GM19397 (cell line): Measurements from ENCODE around the gene CYTH3.
"Not testable (repeated sequence)": the region's sequence is repeated elsewhere in the genome, so short reads cannot be mapped to it uniquely, and the experiment has no call there.

Experiments used
- ATAC-seq: cut with Tn5 transposase; IDR thresholded peaks from one replicate; pipeline ENCODE4 v1.9.1; 2021; ENCODE audit warnings: mild to moderate bottlenecking, moderate library complexity; ENCODE audit not compliant: unreplicated experiment

CYTH3 gene

DNA sequence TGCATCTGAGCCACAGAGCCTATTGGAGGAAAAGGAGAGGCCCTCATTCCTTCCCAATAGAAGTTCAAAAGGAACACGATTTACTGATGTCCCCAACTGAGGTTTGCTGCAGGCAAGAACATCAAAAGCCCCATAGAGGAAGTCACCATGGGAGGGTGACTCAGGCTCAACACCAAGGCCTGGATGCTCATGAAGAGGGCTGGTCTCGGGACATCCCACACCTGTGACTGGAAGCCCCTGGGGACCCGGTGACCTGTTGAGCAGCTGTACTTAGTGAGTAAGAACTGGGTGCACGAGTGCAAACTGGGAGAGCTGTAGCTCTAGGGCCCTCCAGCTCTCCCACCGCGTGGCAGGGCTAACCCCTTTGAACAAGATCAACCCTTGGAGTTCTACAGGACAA lies 38.0 kb downstream of the CYTH3 start:
- ATAC-seq: no peak

DNA sequence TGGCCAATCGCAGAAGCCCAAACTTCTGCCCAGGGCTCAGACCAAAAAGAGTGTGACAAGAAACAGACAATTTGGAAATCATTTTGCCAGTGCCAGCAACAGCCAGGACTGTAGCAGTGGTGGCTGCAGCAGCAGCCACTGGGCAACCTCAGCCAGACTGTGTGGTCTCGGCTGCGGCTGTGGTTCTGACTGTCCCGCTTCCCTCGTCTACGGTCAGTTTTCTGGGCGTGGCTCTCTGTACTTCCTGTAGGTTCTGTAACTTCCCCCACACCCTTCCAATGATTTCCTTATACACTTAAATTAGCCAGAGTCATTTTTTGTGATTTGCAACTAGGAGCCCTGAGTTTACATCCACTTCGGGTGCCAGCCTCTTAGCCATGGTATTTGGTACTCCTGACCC lies 39.9 kb downstream of the CYTH3 start:
- no peak for ATAC-seq

DNA sequence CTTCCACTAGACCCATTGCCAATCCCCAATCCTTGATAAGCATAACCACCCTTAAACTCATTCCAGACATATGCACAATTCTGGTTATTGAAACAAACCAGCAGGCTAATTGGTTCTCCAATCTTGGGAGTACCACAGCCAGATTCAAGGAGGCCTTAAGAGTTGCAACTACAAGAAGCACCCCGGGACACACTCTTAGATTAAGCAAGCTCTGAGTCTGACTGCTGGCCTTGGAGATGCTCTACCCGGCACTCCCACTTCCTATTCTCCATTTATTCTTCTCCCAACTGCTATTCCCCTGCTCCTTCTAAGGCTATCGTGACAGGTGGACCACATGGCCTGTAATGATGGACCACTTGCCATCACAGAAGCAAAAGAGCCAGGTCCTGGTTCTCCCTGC lies 40.3 kb downstream of the CYTH3 start:
- ATAC-seq: no peak

DNA sequence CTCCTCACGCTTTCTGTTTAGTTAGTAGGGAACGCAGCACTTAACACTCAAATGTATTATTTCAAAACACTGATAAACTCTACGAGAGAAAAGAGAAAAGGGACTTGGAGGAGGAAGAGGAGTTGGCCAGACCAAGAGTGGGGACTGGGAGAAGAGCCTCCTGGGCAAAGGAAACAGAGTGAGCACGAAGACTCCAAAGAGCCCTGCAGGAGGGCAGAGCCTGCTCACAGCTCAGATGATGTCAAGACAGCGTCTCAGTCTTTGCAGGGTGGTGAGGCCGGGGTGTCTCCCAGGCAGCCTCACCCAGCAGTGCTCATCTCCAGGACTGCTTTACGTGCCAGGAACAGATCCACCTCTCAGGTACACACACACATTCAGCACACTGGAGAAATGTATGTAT lies 41.2 kb downstream of the CYTH3 start:
- ATAC-seq: no peak

DNA sequence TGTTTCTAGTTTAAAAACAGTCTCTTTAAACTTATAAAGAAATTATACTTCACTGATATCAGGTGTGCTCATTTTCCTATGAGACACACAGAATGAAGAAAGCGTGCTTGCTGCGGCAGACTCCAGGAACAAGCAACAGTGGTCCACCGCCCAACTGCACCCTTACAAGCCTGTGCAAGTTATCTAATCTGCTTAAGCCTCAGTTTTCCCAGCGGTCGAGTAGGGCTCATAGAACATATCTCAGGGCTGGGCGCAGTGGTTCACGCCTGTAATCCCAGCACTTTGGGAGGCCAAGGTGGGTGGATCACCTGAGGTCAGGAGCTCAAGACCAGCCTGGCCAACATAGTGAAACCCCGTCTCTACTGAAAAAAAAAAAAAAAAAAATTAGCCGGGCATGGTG lies 43.1 kb downstream of the CYTH3 start:
- ATAC-seq: not testable (repeated sequence)

DNA sequence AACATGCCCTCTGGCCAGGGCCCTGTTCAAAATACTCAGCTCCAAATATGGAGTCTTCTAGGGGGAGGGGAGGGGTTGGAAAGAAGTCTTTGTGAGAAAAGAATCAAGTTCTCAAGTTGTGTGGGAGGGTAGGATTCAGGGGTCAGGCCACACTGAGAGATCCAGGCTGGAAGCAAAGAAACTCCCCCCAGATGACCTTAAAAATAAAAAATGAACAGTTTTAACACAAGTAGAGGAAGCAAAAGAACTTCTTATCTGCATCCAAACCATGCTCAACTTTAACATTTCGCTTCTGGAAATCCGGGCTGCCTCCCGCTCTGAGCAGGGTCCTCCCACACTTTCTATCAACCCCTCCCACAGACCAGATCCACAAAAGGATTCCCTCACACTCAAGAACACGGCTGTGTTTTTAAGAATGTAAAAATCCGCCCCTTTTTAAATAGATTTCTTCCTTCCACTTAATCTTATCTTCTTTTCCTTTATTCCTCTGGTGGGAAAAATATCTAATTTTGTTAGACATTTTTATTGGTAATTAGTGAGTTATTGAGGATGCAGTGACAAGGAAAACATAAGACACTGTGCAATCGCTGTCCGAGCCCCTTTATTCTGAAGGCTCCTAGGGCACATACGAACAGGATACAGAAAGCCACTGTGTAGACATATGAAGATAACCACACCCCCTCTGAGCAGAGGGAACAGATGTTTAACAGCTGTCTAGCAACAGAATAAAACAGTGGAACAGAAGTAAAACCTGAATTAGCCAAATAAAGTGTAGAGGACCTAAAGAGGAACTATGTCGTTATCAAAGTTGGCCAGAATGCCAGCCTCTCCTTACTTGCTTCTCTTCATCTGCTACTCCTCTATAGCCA lies 43.8 kb downstream of the CYTH3 start:
- no peak for ATAC-seq

DNA sequence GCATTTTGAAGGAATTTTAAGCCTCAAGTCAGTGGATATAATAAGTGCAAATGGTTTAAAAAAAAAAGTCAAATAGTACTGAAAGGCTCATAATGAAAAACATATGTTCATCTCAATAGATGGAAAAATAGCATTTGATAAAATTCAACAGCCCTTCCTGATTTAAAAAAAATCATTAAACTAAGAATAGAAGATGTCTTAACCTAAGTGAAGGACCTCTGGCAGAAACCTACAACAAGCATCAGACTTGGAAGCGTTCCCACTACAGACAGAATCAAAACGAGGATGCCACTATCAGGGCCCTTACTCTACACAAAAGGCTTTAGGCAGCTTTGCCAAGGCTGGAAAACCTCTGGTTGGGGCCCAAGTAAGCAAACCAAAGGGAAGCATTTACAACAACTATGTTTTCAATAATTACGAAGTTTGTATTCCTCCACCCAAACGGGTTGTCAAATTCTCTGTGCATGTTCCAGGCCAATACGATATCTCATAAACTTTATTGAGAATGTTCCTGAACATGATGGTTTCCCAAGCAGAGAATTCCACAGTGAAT lies 45.1 kb downstream of the CYTH3 start:
- no peak for ATAC-seq

DNA sequence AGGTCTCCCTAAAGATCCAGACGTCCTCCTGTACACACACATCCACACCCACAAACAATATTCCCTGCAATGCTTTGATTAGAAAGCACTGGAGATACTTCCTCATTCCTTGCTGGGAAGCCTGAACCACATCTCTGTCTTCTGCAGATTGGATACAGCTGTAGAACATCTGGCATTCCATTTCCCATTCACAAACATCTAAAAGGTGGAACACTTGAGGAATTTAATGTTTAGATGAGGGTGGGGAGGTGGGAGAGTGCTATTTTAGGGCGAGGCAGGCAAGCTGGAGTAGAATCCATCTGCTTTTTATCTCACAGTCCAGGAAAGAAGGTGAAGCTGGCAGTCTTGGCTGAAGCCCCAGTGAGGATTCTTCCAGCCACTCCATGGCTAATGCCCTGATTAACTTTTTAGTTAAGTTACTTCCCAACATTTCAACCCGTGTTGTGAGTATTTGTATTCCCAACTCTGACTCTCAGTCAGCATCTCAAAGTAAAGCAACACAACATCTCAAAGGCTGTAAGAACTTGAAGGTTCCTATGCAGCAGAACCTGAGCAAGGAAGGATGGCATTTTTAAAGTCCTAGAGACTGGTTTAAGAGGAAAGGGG lies 46.1 kb downstream of the CYTH3 start:
- no peak for ATAC-seq

DNA sequence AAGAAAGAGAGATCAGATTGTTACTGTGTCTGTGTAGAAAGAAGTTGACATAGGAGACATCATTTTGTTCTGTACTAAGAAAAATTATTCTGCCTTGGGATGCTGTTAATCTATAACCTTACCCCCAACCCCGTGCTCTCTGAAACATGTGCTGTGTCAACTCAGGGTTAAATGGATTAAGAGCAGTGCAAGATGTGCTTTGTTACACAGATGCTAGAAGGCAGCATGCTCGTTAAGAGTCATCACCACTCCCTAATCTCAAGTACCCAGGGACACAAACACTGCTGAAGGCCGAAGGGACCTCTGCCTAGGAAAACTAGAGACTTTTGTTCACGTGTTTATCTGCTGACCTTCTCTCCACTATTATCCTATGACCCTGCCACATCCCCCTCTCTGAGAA lies 49.0 kb downstream of the CYTH3 start:
- not testable (repeated sequence) for ATAC-seq

DNA sequence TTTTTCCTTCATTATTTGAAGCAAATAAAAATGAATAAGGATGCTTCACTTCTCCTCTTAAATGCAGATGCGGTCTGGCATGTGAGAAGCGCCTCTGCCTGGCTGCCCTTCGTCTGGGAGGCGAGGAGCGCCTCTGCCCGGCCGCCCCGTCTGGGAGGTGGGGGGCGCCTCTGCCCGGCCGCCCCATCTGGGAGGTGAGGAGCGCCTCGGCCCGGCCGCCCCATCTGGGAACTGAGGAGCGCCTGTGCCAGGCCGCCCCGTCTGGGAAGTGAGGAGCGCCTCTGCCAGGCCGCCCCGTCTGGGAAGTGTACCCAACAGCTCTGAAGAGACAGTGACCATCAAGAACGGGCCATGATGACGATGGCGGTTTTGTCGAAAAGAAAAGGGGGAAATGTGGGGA lies 49.4 kb downstream of the CYTH3 start:
- not testable (repeated sequence) for ATAC-seq

DNA sequence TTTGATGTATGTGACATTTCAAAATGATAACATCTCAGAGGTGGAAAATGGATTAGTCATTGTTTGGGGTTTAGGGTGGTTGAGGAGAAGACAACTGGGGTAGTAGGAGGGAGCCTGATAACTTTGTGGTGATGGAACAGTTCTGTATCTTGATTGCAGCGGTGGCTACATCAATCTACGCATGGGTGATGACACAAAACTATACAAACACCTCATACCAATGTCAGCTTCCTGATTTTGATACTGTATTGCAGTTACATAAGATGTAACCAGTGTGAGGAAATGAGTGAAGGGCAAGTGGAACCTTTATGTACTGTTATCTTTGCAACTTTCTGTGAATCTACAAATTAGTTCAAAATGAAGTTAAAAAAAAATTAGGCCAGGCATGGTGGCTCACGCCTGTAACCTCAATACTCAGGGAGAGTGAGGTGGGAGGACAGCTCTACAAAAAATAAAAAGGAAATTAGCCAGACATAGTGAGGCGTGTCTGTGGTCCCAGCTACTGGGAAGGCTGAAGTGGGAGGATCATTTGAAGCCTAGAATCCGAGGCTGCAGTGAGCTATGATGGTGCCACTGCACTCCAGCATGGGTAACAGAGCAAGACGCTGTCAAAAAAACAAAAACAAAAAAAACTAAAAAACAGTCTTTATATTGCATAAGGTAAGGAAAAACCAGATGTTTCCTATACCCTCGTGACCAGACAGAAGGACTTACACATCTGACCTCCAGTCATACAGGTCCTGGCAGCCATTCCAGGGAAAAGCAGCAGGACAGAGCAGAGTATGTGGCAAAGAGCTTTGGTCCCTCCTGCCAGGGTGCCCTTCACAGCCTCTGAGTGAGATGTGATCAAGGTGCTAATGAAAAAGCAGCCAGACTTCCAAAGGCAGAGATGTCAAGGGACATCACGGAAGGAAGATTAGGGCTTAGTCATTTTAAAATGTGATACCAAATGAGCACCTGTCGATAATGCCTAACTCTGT lies 50.8 kb downstream of the CYTH3 start:
- ATAC-seq: no peak

DNA sequence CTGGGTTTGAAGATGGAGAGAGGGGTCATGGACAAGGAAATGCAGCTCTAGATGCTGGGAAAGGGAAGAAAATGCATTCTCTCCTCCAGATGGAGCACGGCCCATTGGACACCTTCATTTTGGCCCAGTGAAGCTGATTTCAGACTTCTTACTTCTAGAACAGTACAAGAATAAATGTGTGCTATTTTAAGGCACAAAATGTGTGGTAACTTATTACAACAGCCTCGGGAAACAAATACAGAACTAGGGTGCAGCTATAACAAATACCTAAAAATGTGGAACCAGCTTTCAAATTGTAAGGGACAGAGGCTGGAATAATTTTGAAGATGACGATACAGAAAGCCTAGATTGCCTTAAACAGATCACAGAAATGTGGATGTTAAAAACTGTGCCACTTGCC lies 54.1 kb downstream of the CYTH3 start:
- no peak for ATAC-seq

DNA sequence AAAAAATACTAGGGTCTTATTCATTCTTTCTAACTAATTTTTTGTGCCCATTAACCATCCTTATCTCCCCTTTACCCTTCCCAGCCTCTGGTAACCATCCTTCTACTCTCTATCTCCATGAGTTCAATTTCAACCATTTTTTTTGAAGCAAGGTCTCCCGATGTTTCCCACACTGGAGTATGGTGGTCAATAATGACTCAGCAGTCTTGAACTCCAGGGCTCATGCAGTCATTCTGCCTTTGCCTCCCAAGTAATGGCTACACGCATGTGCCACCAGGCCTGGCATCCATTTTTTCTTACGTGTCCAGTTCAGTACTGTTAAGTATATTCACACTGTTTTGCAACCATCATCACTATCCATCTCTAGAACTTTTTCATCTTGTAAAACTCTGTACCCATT lies 60.4 kb downstream of the CYTH3 start:
- no peak for ATAC-seq

DNA sequence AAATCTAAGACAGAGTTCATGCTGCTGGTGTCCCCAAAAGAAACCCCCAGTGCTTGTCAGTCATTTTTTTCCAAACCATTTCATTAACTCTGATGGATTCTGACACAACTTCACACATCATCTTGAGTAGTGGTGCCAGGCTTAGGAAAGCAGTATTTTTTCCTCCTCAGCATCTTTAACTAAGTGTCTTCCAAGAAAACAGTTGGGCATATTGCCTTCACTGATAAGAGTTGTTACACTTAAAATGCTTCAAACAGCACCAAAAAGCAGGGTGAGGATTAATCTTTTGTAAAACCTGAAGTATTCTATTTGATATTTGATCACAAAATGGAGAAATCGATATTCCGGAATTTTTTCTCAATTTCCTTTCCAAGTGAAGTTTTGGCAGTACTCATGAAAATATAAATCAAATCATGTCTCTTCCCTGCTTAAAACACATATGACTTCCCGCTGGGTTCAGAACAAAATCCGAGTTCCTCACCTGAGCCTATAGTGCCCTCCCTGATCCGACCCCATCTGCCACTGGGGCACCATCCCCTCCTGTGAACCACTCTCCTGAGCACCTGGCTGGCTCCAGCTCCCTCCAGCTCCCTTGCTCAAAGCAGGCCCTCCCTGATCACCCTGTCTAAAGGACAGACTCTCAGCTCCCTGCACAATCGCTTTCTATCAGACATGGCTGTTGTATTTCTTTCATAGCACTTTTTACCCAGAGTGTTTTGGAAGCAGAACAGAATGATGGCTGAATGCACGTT lies 61.6 kb downstream of the CYTH3 start:
- no peak for ATAC-seq

DNA sequence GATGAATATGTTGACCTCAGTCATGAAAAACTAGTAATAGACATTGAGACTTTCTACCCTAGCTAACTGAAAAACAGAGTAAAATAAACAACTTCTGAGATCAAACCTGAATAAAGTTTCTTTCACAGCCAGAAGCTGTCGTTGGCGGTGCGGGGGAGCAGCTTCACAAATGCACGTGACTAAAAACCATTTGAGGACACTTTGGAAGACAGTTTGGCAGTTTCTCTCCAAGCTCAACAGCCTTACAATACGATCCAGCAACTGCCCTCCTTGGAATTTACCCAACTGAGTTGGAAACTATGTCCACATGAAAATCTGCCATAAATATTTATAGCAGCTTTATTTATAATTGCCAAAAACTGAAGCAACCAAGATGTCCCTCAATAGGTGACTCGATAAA lies 63.1 kb downstream of the CYTH3 start:
- no peak for ATAC-seq

DNA sequence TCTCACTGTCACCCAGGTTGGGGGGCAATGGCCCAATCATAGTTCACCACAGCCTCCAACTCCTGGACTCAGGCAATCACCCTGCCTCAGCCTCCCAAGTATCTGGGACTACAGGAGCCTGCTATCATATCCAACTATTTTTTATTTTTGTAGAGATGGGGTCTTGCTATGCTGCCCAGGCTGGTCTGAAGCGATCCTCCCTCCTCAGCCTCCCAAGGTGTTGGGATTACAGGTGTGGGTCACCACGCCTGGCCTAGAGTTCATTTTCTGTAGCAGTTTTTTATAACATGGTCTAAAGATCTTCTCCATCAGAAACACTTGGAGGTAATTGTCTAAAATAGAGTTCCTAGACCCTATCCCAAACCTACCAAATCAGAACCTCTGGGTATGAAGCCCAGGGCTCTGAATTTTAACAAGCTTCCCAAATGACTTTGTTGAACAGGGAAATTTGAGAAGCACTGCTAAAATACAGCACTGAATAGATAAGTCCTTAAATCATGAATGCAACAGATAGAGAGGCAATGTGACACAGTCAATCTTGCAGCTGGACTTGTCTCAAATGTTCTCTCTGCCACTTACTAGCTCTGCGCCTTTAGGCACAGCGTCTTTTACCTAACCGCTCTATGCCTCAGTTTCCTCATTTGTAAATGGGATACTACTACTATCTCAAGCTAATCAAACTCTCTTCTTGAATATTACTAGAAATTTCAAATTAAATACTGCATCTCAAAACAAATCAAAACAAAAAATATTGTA lies 63.7 kb downstream of the CYTH3 start:
- ATAC-seq: no peak

DNA sequence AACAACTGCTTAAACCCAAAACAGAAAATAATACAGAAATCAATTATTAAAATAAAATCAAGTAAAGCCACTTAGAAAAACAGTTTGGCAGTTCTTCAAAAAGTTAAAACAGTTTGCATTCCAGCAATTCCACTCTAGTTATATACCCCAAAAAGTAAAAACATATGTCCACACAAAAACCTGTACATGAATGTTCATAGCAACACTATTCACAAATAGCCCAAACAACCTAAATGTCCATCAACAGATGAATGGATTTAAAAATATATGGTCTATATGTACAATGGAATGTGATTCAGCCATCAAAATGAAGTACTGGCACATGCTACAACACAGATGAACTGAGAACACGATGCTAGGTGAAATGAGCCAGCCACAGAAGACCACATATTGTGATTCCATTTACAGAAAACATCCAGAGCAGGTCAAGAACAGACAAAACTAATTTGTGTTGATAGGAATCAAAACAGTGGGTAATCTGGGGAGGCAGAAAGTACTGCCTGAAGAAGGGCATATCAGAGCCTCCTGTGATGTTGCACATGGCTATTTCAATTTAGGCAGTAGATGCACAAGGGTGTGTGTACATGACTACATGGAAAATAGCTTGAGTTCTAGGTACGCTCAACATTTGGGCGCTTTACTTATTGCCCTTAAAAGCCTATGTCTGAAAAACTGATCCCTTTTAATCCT lies 66.3 kb downstream of the CYTH3 start:
- no peak for ATAC-seq

DNA sequence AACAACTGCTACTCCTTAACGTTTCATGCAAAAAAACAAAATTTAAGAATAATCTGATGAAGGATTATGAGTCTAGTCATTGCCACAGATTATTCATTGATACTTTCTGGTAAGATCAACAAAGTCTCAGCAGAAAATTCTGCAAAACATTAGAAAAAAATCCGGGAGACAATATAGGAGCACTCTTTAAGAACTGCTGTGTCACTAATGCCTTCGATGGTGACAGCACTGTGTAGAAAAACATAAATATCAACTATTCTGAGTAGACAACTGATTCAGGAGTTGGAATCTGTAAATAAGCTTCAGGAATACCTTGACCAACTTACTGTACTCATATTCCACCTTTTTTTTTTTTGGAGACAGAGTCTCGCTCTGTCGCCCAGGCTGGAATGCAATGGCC lies 69.0 kb downstream of the CYTH3 start:
- no peak for ATAC-seq

DNA sequence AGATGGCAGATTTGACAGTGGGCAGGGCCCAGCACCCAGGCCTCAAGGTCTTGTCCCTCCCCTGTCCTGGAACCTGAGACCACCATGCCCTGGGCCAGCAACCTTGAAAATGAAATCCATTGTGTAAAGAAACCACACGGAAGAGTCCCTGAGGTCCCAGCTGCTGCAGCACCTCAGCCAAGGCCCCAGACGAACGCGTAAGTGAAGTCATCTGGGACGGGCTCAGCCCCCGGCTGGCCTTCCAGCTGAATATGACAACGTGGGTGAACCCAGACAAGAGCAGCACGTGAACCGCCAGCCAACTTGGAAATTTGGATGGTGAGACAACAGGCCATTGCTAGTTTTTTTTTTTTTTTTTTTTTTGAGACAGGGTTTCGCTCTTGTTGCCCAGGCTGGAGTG lies 70.3 kb downstream of the CYTH3 start:
- ATAC-seq: no peak
